CD14-positive monocyte (primary cell): Measurements from ENCODE around the gene SH3GLB2. TPM values are rescaled to one million over a fixed set of nuclear protein-coding genes. Genes with fewer than 3 reads are reported as not detected.

Experiments
- DNase-seq, 3 donors: peaks; one replicate each; pipeline ENCODE4 v3.0.0-alpha.2; 2011 to 2022
- H2AFZ ChIP-seq: 2 replicates; pipeline ENCODE4 v1.6.0; 2012; ENCODE audit warnings: mild to moderate bottlenecking, low read depth, low read length, inconsistent platforms; ENCODE audit not compliant: insufficient read depth, poor library complexity, severe bottlenecking
- H3K27ac ChIP-seq, 2 donors: 1 replicate in 1 of 2; 2 replicates in 1 of 2; pipeline ENCODE4 v1.5.1; 2012 to 2013; ENCODE audit warnings: low read length in 2 of 2, control low read depth in 1 of 2, inconsistent platforms in 1 of 2, low read depth in 1 of 2, mild to moderate bottlenecking in 1 of 2
- H3K27me3 ChIP-seq, 2 donors: one replicate each; pipeline versions ENCODE4 v1.6.0 to v1.6.1; 2011 to 2013; ENCODE audit warnings: low read length in 2 of 2; ENCODE audit not compliant: control insufficient read depth in 2 of 2, insufficient read depth in 2 of 2
- H3K36me3 ChIP-seq, 2 donors: replicated peaks in 1 of 2; 1 replicate in 1 of 2; 2 replicates in 1 of 2; pipeline versions ENCODE4 v1.5.1 to v1.6.1; 2012 to 2013; ENCODE audit warnings: low read length in 2 of 2, control low read depth in 1 of 2, inconsistent platforms in 1 of 2, mild to moderate bottlenecking in 1 of 2; ENCODE audit not compliant: insufficient read depth in 2 of 2, control insufficient read depth in 1 of 2
- H3K4me1 ChIP-seq, 2 donors: 1 replicate in 1 of 2; 2 replicates in 1 of 2; pipeline versions ENCODE4 v1.5.1 to v1.6.1; 2012 to 2013; ENCODE audit warnings: low read length in 2 of 2, control low read depth in 1 of 2, inconsistent platforms in 1 of 2, mild to moderate bottlenecking in 1 of 2, moderate library complexity in 1 of 2; ENCODE audit not compliant: insufficient read depth in 2 of 2, control insufficient read depth in 1 of 2
- H3K4me2 ChIP-seq: replicated peaks from 2 replicates; pipeline ENCODE3; 2012; ENCODE audit warnings: low read length, moderate library complexity, mild to moderate bottlenecking; ENCODE audit not compliant: poor library complexity, severe bottlenecking; ENCODE audit errors: extremely low read depth
- H3K4me3 ChIP-seq, 3 experiments: fragments of 200-600 bp in 1 of 3; sonication (generic) in 1 of 3; replicated peaks in 1 of 3; 1 replicate in 2 of 3; 2 replicates in 1 of 3; pipeline ENCODE4 v1.5.1; 2011 to 2013; ENCODE audit warnings: low read length in 3 of 3, mild to moderate bottlenecking in 3 of 3, control low read depth in 2 of 3, low read depth in 2 of 3, inconsistent platforms in 1 of 3, moderate library complexity in 1 of 3
- H3K79me2 ChIP-seq: 2 replicates; pipeline ENCODE4 v1.6.0; 2012; ENCODE audit warnings: mild to moderate bottlenecking, control low read depth, inconsistent platforms, low read length, moderate library complexity; ENCODE audit not compliant: insufficient read depth
- H3K9ac ChIP-seq: 2 replicates; pipeline ENCODE4 v1.6.0; 2017; ENCODE audit warnings: low read length, mild to moderate bottlenecking; ENCODE audit not compliant: insufficient read depth, poor library complexity, severe bottlenecking
- H3K9me3 ChIP-seq, 2 donors: replicated peaks in 1 of 2; 1 replicate in 1 of 2; 2 replicates in 1 of 2; pipeline versions ENCODE4 v1.5.1 to v1.6.1; 2012 to 2013; ENCODE audit warnings: low read length in 2 of 2, control low read depth in 1 of 2; ENCODE audit not compliant: control insufficient read depth in 1 of 2, insufficient read depth in 1 of 2
- H4K20me1 ChIP-seq: 2 replicates; pipeline ENCODE4 v1.6.0; 2012; ENCODE audit warnings: mild to moderate bottlenecking, low read length, control low read depth, moderate library complexity; ENCODE audit not compliant: insufficient read depth
- H3K27ac Mint-ChIP-seq, 7 donors: one replicate each; pipeline ENCODE4 v1.8.0; 2020; ENCODE audit warnings: mild to moderate bottlenecking in 7 of 7, mixed read lengths in 7 of 7, moderate library complexity in 6 of 7, inconsistent platforms in 2 of 7
- H3K27me3 Mint-ChIP-seq, 3 donors: one replicate each; pipeline ENCODE4 v1.8.0; 2021 to 2022; ENCODE audit warnings: low read depth in 3 of 3, mild to moderate bottlenecking in 3 of 3, mixed read lengths in 3 of 3, moderate library complexity in 3 of 3, inconsistent platforms in 1 of 3
- H3K36me3 Mint-ChIP-seq, 2 donors: one replicate each; pipeline ENCODE4 v1.8.0; 2020; ENCODE audit warnings: mixed read lengths in 2 of 2, inconsistent platforms in 1 of 2, mild to moderate bottlenecking in 1 of 2
- H3K4me1 Mint-ChIP-seq: one replicate; pipeline ENCODE4 v1.8.0; 2020; ENCODE audit warnings: mild to moderate bottlenecking, mixed read lengths
- H3K4me3 Mint-ChIP-seq, 2 donors: one replicate each; pipeline ENCODE4 v1.8.0; 2020; ENCODE audit warnings: mild to moderate bottlenecking in 2 of 2, mixed read lengths in 2 of 2, moderate library complexity in 1 of 2
- H3K9me3 Mint-ChIP-seq, 7 donors: one replicate each; pipeline ENCODE4 v1.8.0; 2020 to 2022; ENCODE audit warnings: mixed read lengths in 7 of 7, mild to moderate bottlenecking in 6 of 7, moderate library complexity in 6 of 7, inconsistent platforms in 2 of 7
- CTCF ChIP-seq: fragments of 200-600 bp; IDR thresholded peaks from one replicate; pipeline ENCODE4 v1.8.0; 2022; ENCODE audit warnings: antibody characterized with exemption, mild to moderate bottlenecking
- WGBS: methylation state at CpG from one replicate; pipeline ENCODE4 v1.1.5; 2013; ENCODE audit warnings: missing lambda C conversion rate; ENCODE audit not compliant: insufficient coverage; 5-methylcytosine and 5-hydroxymethylcytosine counted together
- intact Hi-C, 2 donors: fragments of 100-400 bp; cut with micrococcal nuclease; formaldehyde crosslinking; loops; one replicate each; pipeline versions ENCODE4 v1.15.0 to v1.15.1; 2023
- polyA plus RNA-seq, 3 donors: library from polyadenylated mRNA; depleted of rRNA in 1 of 3; unstranded in 2 of 3; stranded (reverse) in 1 of 3; fragments of 300-500 nt in 2 of 3; fragments of >200 nt in 1 of 3; fragmentation: Illumina TruSeq in 2 of 3; gene quantifications; 1 replicate in 2 of 3; 2 replicates in 1 of 3; pipeline ENCODE4 v1.2.3, GENCODE V29; 2012 to 2021

The SH3GLB2 gene
- polyA plus RNA-seq, 3 donors, result 8.0 to 77.0 (median 25.9) TPM

- no peak overlapping the region for H3K4me3 Mint-ChIP-seq
- peaks cover 0 to 1% (median 0%) of the 10 kb centered on the region in 7 donors for H3K9me3 Mint-ChIP-seq
- Histone ChIP-seq H3K9me3 (no peaks in the 10 kb centered on the region), H3K4me2 (peak overlapping the region; percentile 99), H3K4me3 (peak overlapping the region in 1 of 3 experiments; percentile 99), H2AFZ (no peak overlapping the region), H4K20me1 (peaks cover 16% of the 10 kb centered on the region), H3K79me2 (peaks cover 44% of the 10 kb centered on the region), H3K4me1 (peaks cover 22 to 26% of the 10 kb centered on the region in 2 donors), H3K27ac (peak overlapping the region in 1 of 2 donors; percentile 18), H3K36me3 (peaks cover 20 to 33% of the 10 kb centered on the region in 2 donors), H3K9ac (no peak overlapping the region), H3K27me3 (no peaks in the 10 kb centered on the region)
- H3K27me3 Mint-ChIP-seq, result peaks cover 0 to 1% (median 0%) of the 10 kb centered on the region in 3 donors
- H3K36me3 Mint-ChIP-seq, result peaks cover 26 to 36% of the 10 kb centered on the region in 2 donors
- DNase-seq, result no peak
- no peak overlapping the region for H3K27ac Mint-ChIP-seq
- intact Hi-C loops, result loop anchor here in 1 of 2 donors (5.0 kb wide), 1 partner anchor 39 kb away; no protein-coding TSS in a partner anchor
- H3K4me1 Mint-ChIP-seq, result peaks cover 24% of the 10 kb centered on the region
- 100% methylated on average over 1 of the region's 8 CpGs for WGBS
- no peak for TF ChIP-seq CTCF
Observed at GRCh38 chr9:129038109-129038852, 10.2 kb upstream of the SH3GLB2 start.

- TF ChIP-seq CTCF, result no peak
- no peak overlapping the region for H2AFZ ChIP-seq
- peak overlapping the region; percentile 99 for H3K4me2 ChIP-seq
- no peak overlapping the region for H3K9ac ChIP-seq
- Mint-ChIP-seq H3K27me3 (peaks cover 0 to 1% (median 0%) of the 10 kb centered on the region in 3 donors), H3K36me3 (peaks cover 21 to 31% of the 10 kb centered on the region in 2 donors), H3K4me3 (peak overlapping the region in 1 of 2 donors; percentile 98), H3K27ac (no peak overlapping the region), H3K4me1 (peaks cover 24% of the 10 kb centered on the region), H3K9me3 (peaks cover 0 to 1% (median 0%) of the 10 kb centered on the region in 7 donors)
- intact Hi-C loops, result loop anchor here (2.0 to 5.0 kb wide), 2 partner anchors 40 to 43 kb away; partner anchors contain the start of gene DOLPP1 (in 1 of the 2)
- H4K20me1 ChIP-seq, result peaks cover 16% of the 10 kb centered on the region
- no peak for DNase-seq
- H3K27ac ChIP-seq, result peak overlapping the region in 1 of 2 donors; percentile 85
- no peaks in the 10 kb centered on the region for H3K27me3 ChIP-seq
- 87% methylated on average over 6 of the region's 6 CpGs for WGBS
- H3K4me1 ChIP-seq, result peaks cover 22 to 26% of the 10 kb centered on the region in 2 donors
- H3K79me2 ChIP-seq, result peaks cover 44% of the 10 kb centered on the region
- H3K36me3 ChIP-seq, result peaks cover 20 to 28% of the 10 kb centered on the region in 2 donors
- no peaks in the 10 kb centered on the region for H3K9me3 ChIP-seq
- peak overlapping the region in 1 of 3 experiments; percentile 99 for H3K4me3 ChIP-seq
Observed at GRCh38 chr9:129037767-129038098, 9.6 kb upstream of the SH3GLB2 start.
